GM23338 (cell line): Measurements from ENCODE around the gene PLEKHH3.

Experiments
- CTCF ChIP-seq, 2 experiments: fragments of 200-600 bp in 1 of 2; sonication (generic) in 1 of 2; conservative IDR thresholded peaks; 2 replicates each; pipeline versions ENCODE4 v1.5.1 to v1.6.1; 2016 to 2017; ENCODE audit warnings: antibody characterized with exemption in 2 of 2, low read depth in 2 of 2, mild to moderate bottlenecking in 2 of 2, moderate library complexity in 1 of 2
- EZH2 ChIP-seq: fragments of 200-600 bp; sonication (generic); IDR thresholded peaks from one replicate; pipeline ENCODE4 v1.8.0; 2017; ENCODE audit warnings: antibody characterized with exemption, mild to moderate bottlenecking, low read depth; ENCODE audit not compliant: unreplicated experiment
- EZH2phosphoT487 ChIP-seq: fragments of 200-600 bp; sonication (generic); IDR thresholded peaks from one replicate; pipeline ENCODE4 v1.8.1; 2018; ENCODE audit warnings: antibody characterized with exemption; ENCODE audit not compliant: unreplicated experiment
- JUNB ChIP-seq: IDR thresholded peaks from one replicate; pipeline ENCODE4 v1.6.1; 2016; ENCODE audit warnings: antibody characterized with exemption; ENCODE audit not compliant: unreplicated experiment
- POLR2AphosphoS5 ChIP-seq: IDR thresholded peaks from 2 replicates; pipeline ENCODE4 v1.6.1; 2016; ENCODE audit warnings: antibody characterized with exemption, low read depth
- REST ChIP-seq: IDR thresholded peaks from one replicate; pipeline ENCODE4 v1.6.1; 2018; ENCODE audit warnings: antibody characterized with exemption; ENCODE audit not compliant: unreplicated experiment
- ZNF114 ChIP-seq: fragments of 250-450 bp; sonication (Bioruptor Pico); IDR thresholded peaks from 2 replicates; pipeline ENCODE4 v1.5.0; 2020; ENCODE audit warnings: mild to moderate bottlenecking, moderate library complexity
- TF ChIP-seq, protein P1 (sequence below): fragments of 250-450 bp; sonication (Bioruptor Pico); IDR thresholded peaks from 2 replicates; pipeline ENCODE4 v1.5.0; 2020; ENCODE audit warnings: mild to moderate bottlenecking, moderate library complexity

- TF ChIP-seq EZH2 (no peak), CTCF (conservative IDR thresholded peaks at IDR 0.05; ENCODE audit: low read depth in 2 of 2) (no peak), POLR2AphosphoS5 (no peak), REST (no peak), EZH2phosphoT487 (no peak), JUNB (no peak), ZNF114 (CRISPR knock-in tag) (no peak)
- TF ChIP-seq, protein P1, sequence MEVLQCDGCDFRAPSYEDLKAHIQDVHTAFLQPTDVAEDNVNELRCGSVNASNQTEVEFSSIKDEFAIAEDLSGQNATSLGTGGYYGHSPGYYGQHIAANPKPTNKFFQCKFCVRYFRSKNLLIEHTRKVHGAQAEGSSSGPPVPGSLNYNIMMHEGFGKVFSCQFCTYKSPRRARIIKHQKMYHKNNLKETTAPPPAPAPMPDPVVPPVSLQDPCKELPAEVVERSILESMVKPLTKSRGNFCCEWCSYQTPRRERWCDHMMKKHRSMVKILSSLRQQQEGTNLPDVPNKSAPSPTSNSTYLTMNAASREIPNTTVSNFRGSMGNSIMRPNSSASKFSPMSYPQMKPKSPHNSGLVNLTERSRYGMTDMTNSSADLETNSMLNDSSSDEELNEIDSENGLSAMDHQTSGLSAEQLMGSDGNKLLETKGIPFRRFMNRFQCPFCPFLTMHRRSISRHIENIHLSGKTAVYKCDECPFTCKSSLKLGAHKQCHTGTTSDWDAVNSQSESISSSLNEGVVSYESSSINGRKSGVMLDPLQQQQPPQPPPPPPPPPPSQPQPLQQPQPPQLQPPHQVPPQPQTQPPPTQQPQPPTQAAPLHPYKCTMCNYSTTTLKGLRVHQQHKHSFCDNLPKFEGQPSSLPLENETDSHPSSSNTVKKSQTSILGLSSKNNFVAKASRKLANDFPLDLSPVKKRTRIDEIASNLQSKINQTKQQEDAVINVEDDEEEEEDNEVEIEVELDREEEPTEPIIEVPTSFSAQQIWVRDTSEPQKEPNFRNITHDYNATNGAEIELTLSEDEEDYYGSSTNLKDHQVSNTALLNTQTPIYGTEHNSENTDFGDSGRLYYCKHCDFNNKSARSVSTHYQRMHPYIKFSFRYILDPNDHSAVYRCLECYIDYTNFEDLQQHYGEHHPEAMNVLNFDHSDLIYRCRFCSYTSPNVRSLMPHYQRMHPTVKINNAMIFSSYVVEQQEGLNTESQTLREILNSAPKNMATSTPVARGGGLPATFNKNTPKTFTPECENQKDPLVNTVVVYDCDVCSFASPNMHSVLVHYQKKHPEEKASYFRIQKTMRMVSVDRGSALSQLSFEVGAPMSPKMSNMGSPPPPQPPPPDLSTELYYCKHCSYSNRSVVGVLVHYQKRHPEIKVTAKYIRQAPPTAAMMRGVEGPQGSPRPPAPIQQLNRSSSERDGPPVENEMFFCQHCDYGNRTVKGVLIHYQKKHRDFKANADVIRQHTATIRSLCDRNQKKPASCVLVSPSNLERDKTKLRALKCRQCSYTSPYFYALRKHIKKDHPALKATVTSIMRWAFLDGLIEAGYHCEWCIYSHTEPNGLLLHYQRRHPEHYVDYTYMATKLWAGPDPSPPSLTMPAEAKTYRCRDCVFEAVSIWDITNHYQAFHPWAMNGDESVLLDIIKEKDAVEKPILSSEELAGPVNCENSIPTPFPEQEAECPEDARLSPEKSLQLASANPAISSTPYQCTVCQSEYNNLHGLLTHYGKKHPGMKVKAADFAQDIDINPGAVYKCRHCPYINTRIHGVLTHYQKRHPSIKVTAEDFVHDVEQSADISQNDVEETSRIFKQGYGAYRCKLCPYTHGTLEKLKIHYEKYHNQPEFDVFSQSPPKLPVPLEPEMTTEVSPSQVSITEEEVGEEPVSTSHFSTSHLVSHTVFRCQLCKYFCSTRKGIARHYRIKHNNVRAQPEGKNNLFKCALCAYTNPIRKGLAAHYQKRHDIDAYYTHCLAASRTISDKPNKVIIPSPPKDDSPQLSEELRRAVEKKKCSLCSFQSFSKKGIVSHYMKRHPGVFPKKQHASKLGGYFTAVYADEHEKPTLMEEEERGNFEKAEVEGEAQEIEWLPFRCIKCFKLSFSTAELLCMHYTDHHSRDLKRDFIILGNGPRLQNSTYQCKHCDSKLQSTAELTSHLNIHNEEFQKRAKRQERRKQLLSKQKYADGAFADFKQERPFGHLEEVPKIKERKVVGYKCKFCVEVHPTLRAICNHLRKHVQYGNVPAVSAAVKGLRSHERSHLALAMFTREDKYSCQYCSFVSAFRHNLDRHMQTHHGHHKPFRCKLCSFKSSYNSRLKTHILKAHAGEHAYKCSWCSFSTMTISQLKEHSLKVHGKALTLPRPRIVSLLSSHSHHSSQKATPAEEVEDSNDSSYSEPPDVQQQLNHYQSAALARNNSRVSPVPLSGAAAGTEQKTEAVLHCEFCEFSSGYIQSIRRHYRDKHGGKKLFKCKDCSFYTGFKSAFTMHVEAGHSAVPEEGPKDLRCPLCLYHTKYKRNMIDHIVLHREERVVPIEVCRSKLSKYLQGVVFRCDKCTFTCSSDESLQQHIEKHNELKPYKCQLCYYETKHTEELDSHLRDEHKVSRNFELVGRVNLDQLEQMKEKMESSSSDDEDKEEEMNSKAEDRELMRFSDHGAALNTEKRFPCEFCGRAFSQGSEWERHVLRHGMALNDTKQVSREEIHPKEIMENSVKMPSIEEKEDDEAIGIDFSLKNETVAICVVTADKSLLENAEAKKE (CRISPR knock-in tag): no peak
Measured at GRCh38 chr17:42685831-42686230, 9.0 kb upstream of the PLEKHH3 start.
